GM18873 (cell line): Measurements from ENCODE around the gene SRXN1.

Experiments
- ATAC-seq: cut with Tn5 transposase; IDR thresholded peaks from one replicate; pipeline ENCODE4 v1.9.1; 2021; ENCODE audit warnings: mild to moderate bottlenecking, moderate library complexity, moderate number of reproducible peaks; ENCODE audit not compliant: unreplicated experiment, low FRiP score

SRXN1 gene

DNA sequence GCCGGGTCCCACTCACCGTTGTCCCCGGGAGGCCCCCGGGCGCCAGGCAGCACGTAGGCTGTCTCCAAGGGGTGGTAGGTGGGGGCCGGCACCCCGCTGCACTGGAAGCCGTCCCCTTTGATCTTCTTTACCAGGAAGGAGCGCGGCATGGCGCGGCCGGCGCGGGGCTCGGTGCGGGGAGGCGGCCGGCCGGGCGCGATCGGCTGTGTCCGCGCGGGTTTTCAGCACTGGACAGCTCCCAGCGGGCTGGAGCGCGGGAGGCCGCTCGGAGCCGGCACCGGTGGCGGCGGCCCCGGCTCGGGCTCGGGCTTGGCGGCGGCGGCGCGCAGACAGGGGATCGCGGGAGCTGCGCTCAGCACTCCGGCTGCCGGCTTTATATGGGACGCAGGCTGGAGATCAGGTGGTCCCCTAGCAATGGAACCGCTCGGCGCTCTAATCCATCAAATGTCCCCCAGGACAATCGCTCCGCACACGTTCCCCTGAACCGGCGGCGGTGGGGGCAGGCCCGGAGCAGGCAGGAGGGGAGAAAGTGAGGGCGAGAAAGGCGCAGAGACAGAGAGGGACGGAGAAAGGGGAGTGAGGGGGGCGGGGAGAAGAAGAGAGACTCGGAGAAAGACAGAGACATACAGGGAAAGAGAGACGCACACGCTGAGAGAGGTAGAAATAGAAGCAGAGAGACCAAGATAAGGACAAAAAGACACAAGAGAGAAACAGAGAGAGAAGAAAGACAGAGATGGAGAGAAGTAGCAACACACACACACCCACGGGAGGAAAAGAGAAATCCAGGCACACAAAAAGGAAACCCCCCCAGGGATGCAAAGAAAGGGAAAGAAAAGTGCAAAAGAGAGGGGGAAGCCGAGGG lies 22.7 kb upstream of the SRXN1 start, which contains the start of gene SCRT2:
TSS of gene SCRT2 (minus strand) at position 350 of the 862 bp plus-strand sequence. CDS start at position 149, 201 bp downstream.
- ATAC-seq: no peak

DNA sequence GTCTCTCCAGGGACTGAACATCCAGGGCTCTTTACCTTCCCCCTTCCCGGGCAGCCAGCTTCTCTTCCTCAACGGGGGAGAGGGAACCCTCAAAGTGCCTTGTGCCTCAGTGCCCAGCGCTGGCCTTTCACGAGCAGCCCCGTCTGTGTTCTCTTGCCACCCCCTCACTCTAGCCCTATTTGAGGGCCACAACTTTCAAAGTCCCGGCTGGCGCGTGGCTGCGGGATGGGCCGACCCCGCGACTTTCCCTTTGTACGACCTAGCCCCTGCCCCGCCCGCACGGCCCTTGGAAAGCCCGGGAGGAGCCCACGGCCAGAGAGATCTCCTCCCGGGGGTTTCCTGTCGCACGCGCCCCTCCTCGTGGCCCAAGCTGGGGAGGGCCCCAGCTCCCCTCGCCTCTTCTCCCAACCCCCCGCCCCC lies 22.0 kb upstream of the SRXN1 start:
- ATAC-seq: no peak

DNA sequence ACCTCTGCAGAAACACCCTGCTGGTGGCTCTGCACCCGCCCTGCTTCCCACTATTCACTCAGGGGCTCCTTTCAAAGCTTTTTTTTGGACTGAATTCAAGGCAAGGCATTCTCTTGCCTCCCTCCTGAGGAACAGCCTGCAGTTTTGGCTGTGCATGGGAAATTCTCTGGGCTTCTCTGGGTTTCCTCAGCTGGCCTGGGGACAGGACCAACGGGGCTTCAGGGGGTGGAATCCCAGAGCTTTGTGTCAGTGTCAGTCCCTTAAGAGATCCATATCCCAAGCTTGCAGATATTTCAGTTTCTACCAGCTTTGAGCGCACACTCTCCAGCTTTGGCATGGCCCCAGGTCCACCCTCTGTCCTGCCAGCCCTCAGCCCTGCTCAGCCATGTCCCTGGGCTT lies 20.6 kb upstream of the SRXN1 start:
- ATAC-seq: no peak

DNA sequence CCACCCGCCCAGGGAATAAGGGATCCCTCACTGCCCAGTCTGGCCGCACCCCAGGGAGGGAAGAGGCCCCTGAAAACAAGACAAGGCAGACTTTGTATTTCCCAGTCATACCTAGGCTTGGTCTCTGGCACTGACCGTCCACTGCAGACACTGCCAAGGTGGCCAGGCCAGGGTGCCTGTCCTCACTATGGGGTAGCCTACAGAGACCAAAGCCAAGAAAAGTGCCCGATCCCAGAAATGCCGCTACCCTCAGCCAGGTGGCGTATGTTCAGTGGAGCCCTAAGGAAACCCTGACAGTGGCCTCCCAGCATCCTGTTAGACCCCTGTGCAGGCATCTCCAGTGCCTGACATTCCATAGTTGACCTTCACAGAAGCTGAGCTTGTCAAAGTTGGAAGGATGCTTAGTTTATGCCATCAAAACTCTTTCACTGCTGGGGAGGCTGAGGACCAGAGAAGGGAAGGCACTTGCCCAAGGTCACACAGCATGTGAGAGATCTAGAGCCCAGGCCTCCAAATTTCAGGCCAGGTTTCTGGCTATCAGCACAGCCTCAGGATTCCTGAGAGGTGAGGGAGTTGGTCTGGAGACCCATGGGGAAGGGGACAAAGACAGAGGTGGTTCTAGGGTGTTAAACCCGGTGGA lies 20.1 kb upstream of the SRXN1 start:
- ATAC-seq: no peak

DNA sequence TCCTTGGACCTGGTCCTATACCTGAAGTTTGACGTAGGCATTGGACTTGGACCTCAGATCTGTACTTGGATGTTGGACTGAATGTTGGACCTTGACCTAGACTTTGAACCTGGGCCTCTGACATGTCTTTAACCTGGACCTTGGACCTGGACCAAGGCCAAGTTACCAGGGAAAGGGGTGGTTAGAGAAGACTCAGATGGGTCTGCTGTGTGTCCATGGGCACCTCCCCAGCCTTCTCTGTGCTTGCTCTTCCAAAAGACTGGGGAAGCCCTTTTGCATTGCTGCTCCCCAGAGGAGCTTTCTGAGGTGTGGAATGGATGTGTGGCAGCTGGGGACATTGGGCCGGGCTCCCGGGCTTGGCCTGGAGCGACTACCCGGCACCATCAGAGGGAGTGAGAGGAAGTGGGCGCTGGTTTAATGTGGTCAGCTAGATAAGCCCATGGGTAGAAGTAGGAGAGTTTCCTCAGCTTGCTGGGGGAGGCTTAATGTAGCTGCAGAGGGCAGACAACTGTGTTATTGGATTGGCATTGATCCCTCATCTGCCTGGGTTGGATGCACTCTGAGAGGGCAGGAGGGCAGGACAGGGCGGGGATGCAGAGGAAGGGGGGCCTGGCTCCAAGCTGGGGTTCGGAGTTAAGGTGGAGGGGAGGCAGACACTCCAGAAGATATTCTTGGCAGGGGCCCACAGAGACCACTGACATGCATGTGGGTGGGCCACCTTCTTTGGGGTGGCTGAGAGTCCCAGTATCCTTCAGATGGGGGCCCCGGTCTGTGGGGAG lies 18.4 kb upstream of the SRXN1 start:
- ATAC-seq: no peak

DNA sequence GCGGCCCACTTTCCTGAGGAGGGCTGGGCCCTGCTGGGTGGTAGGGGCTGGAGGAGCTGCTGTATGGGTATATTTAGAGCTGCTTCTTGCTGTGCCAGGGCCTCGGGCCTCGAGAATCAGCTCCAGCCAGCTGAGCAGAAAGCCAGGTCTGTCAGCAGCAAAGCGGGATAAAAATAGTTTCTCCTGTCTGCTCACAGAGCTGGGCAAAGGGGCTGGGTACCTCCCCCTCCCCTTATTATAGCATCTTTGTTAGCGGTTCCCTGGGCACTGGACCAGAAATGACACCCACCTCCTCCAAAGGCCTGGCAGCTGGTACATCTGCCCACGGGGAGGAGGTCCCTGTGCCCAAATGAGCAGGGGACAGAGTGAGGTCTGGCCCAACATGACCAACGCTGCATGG lies 16.6 kb upstream of the SRXN1 start:
- ATAC-seq: no peak

DNA sequence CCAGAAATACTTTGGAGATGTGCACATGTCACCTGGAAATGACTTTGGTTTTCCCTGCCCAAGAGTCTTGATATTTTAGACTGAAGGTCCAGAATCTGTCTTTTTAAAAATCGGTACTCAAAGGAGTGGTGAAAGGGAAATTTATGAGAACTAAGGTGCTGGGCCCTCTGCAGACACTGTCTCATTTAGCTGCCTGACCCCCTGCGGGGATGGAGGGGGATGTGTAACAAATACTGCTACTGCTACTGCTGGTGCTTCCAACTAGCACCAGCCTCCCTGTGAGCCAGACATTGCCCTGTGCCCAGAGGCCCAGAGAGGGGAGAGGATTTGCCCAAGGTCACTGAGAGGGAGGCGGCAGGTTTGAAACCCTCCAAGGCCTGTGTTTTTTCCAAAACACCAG lies 15.6 kb upstream of the SRXN1 start:
- no peak for ATAC-seq

DNA sequence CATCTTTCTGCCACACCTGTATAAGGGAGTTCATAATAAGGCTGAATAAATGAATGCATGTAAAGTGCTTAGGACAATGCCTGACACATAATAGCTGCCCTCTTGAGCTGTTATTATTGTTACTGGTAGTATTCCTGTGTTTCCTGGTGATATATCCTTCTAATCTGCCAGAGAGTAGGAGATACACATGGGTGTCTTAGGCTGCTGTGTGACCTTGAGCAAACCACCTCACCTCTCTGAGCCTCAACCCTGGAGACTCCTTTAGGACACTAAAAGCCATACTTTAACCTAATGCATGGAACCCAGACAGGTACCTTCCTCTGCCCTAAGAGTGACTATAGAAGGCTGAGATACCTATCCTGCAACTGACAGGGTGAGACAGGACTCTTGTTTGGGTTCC lies 15.1 kb upstream of the SRXN1 start:
- no peak for ATAC-seq

DNA sequence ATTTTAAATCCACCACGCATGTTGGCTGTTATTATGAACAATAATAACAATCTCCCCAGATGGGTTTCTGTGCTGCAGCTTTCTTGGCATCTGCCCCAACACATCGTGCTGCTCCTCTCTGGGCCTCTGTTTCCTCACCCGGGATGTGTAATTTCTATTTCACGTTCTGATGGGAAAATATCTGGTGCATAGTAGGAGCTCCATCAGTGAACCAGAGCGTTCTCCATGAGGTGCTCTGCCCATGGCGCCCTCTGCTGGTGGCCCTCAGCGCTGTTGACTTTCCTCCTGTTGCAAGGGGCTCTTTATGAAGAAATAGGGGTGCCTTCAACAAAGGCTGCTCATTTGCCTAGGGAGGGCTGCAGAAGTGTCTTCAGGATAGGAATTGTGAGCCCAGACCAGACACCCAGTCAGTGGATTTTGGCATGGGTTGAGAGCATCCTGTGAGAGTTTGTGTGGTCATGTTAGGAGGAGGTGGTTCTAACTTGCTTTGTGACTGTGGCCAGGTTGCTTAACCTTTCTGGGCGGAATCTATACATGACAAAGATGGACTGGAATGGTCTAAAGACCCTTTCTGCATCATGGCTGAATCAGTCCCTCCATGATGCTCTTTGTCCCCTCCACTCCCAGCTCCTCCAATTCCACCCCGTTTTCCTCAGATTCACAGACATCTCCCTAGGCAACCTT lies 14.5 kb upstream of the SRXN1 start:
- no peak for ATAC-seq

DNA sequence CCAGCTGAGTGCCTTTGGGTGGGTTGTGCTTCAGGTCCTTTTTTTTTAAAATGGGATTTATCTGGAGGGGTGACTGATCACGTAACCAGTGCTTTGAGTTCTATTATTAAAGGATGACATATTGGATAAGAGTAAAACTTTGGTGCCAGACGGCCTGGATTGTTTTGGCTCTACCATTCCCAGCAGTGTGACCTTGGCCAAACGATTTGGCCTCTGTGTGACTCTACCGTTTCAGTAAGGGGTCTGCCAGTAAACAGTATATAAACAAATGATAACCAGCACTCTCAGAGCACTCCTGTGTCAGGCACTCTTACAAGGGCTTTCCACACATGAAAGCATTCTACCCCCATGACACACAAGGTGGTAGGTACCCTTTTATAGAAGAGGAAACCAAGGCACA lies 13.9 kb upstream of the SRXN1 start:
- no peak for ATAC-seq

DNA sequence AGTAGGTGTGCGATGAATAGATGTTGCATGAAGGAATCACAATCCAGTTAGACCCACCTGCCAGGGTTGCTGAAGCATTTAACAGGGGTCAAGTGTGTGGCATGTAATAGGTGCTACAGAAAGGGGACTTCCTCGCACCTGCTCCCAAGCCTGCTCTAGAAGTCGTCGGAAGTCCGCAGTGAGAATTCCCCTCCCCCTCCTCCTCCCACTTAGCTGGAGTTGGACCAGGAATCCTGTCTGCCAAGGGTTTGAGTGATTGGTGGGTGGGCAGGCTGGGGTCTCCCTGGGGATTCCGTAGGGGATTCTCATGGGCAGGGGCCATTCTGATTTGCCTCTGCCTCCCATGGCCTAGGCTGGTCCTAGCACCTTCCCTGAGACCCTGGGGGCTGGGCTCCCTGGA lies 12.3 kb upstream of the SRXN1 start:
- ATAC-seq: no peak

DNA sequence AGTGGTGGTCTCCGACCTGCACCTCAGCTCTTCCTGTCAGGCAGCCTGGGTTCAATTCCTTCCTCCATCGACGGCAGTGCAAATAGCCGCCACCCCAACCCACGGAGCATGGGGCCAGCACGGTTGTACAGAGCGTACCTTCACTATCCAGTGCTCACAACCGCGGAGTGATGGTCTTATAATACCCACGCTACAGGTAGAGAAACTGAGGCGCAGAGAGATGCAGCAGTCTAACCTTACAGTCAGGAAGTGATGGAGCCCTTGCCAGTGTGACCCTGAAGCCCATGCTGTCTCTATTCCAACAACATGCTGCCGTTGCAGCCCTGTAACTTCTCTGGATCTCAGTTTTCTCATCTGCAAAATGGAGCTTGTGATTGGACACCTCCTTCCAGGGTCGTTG lies 11.6 kb upstream of the SRXN1 start:
- ATAC-seq: no peak

DNA sequence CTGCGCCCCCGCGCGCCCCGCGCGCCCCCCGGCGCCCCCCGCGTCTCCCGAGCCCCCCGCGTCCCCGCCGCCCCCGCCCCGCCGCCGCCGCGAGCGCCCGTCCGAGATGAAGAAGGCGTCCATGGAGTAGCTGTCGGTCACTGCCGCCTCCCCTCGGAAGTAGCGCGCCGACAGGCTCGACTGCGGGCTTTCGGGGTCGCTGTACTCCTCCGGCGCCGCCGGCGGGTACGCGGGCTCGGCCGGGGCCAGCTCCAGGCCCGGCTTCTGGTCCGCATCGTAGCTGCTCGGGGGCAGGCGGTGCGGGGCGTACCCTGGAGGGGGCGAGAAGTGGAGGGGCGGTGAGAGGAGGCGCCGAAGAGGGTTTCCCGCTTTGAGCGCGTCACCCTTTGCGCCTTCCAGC lies 11.2 kb upstream of the SRXN1 start:
- no peak for ATAC-seq

DNA sequence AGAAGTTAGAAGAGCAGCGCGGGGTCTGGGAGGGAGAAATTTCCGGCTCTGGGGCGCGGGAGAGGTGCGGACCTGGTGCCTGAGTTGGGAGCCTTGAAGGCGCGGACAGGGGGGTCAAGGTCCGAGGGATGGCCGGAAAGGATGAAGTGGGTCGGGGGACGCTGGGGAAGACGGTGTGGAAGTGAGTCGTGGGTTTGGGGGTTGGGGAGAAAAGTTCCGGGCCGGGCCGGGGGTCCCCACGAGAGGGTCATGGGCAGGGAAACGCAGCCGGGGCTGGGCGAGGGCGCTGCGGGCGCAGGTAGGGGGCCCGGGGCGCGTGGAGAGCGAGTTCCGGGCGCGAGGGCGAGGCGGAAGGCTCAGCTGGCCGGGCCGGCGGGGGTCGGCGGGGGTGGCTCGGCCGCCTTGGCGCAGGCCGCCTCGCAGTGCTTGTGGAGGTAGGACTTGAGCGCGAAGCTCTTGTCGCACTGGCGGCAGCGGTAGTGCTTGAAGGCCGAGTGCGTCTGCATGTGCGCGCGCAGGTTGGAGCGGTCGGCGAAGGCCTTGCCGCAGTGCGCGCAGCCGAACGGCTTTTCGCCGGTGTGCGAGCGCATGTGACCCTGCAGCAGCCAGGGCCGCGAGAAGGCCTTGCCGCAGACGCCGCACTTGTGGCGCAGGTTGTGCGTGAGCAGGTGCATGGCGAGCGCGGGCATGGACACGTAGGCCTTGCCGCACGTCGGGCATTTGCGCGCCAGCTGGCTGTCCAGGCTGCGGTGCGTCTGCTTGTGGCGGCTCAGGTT lies 10.5 kb upstream of the SRXN1 start:
- no peak for ATAC-seq

DNA sequence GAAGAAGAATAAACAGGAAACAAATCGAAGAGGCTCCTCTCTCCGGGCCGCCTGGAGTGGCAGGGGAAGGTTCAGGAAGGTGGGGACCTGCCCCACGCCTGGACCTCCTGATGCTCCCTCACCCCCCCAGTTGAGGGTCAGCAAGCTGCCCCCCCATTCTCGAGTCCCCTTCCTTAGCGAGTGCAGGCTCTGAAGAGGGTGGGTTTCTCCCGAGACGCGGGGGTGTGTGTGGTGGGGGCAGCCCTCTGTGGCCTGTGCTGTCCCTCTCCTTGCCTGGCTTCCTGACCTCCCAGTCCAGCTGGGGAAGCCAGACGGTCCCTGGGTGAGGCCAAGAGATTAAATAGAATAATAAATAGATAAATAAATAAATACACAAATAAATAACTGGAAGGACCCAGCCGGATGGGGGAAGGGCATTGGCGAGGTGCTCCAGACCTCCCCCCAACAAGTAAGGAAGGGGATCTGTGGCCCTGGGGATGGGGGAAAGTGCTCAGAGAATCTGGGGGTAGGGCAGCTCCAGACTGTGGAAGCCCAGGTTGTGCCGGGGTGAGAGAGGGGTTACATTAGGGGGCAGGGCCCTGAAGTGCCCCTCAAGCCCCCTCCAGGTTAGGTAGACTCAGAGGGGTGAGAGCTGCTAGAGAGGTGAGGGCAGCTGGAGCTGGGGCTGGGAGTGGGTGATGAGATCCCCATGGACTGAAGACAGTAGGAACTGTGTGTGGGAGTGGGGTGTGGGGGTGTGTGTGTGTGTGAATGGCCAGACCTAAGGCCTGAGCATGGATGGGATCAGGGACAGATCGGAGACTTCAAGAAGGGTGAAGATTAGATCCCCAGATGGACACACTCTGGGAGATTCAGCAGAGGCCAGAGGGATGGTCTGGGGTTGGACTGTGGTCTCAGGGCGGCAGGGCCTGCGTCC lies 9.5 kb upstream of the SRXN1 start:
- no peak for ATAC-seq

DNA sequence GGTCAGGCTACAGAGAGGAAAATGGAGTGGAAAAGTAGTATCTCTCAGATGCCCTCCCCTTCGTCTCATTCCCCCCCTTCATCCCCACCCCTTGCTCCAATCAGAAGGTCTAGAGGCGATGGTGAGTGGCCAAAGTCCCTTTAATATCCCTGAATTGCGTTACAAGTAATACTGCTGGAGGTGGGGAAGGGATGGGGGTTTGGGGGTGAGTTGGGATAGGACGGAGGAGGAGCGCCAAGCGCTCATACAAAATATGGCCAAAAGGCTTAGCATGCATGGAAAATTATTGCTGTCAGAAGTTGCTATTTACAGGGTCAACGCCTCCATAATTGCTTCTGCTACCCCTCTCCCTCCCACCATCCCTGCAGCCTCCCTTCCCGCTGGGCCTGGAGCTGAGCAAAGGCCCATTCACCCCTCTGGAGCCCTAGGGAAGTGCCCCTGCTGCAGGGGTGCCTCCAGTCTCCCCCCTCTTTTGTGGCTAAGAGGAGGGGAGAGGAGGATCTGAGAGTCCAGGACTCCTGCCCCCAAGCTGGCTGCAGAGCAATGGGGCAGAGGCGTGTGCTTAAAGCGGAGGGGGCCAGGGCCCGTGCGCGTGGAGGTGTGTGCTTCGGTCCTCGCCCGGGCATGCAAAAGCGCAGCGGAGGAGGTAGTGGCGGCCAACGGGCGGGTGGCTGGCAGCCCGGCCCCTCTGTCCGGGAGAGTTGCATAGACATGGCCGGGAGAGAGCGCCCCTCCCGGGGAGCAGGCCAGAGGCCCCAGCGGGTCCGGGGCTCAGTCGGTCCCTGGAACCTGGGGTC lies 8.7 kb upstream of the SRXN1 start:
- ATAC-seq: no peak

DNA sequence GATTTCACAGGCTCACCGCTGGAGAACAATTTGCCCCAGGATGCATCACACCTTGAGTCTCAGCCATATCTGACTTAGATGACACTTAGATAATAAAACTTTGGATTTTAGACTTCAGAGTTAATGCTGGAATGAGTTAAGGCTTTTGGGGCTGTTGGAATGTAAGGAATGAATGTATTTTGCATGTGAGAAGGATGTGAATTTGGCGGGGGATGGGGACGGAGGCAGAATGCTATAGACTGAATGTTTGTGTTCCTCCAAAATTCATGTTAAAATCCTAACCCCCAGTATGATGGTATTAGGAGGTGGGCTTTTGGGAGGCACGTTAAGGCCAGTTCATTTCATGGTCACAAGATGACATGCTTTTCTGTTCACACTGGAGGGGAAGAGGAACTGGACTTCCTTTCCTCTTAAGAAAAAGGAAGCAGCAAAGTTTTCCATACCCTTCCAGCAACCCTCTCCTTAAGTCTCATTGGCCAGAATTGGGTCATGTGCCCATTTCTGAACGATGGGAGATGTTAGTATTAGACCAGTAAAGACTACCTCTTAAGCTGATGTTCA lies 5.8 kb upstream of the SRXN1 start:
- no peak for ATAC-seq

DNA sequence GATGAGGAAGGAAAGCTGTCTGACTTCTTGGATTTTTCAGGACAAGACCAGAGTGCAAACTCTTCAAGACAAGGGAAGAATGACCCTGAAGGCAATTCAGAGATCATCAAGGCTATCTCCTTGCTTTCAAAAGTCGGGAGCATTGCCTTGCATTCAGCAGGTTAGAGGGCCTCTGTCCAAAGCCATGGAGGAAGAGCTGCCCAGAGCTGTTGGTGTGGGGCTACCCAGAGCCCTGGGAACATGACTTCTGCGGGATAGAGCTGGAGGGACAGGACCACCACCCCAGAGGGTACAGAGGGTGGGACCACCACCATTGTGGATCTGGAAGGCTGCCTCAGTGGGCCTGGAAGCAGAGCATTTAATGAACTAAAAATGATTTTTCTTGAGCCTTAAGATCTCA lies 5.2 kb upstream of the SRXN1 start:
- no peak for ATAC-seq
